Duodenal mucosa (tissue), 2 donors: Measurements from ENCODE around the gene NUDT3.
"Not testable (repeated sequence)": the region's sequence is repeated elsewhere in the genome, so short reads cannot be mapped to it uniquely, and the experiment has no call there.

Experiments used
- H3K27ac ChIP-seq: one replicate; pipeline ENCODE4 v1.7.0; 2013; ENCODE audit warnings: low read depth, low read length
- H3K27me3 ChIP-seq, 2 donors: one replicate each; pipeline ENCODE4 v1.7.0; 2013; ENCODE audit warnings: low read length in 2 of 2, control low read depth in 1 of 2; ENCODE audit not compliant: insufficient read depth in 2 of 2, control insufficient read depth in 1 of 2
- H3K36me3 ChIP-seq, 2 donors: one replicate each; pipeline ENCODE4 v1.7.0; 2013; ENCODE audit warnings: low read length in 2 of 2, control low read depth in 1 of 2; ENCODE audit not compliant: insufficient read depth in 2 of 2, control insufficient read depth in 1 of 2
- H3K4me1 ChIP-seq, 2 donors: one replicate each; pipeline ENCODE4 v1.7.0; 2013; ENCODE audit warnings: low read length in 2 of 2, control low read depth in 1 of 2; ENCODE audit not compliant: insufficient read depth in 2 of 2, control insufficient read depth in 1 of 2
- H3K4me3 ChIP-seq, 2 donors: one replicate each; pipeline ENCODE4 v1.7.0; 2013; ENCODE audit warnings: low read length in 2 of 2, low read depth in 1 of 2
- H3K9ac ChIP-seq, 2 donors: one replicate each; pipeline ENCODE4 v1.7.0; 2013; ENCODE audit warnings: low read length in 2 of 2, low read depth in 1 of 2
- H3K9me3 ChIP-seq, 2 donors: one replicate each; pipeline ENCODE4 v1.7.0; 2013; ENCODE audit warnings: low read length in 2 of 2, control low read depth in 1 of 2; ENCODE audit not compliant: control insufficient read depth in 1 of 2

NUDT3 gene

GRCh38 chr6:34248198-34248726 is 144.2 kb downstream of the NUDT3 start:
- peak overlapping the region; percentile 63 to 90 for H3K9ac ChIP-seq
- H3K27me3 ChIP-seq: no peaks in the 10 kb centered on the region
- peak overlapping the region; percentile 83 for H3K27ac ChIP-seq
- H3K4me3 ChIP-seq: peak overlapping the region; percentile 74 to 98
- H3K36me3 ChIP-seq: peaks cover 4 to 12% of the 10 kb centered on the region in 2 donors
- H3K4me1 ChIP-seq: peaks cover 14 to 36% of the 10 kb centered on the region in 2 donors
- no peaks in the 10 kb centered on the region for H3K9me3 ChIP-seq

- no peak overlapping the region for H3K27ac ChIP-seq
- H3K9me3 ChIP-seq: no peaks in the 10 kb centered on the region
- H3K4me3 ChIP-seq: peak overlapping the region; percentile 74 to 98
- peaks cover 14 to 36% of the 10 kb centered on the region in 2 donors for H3K4me1 ChIP-seq
- H3K9ac ChIP-seq: peak overlapping the region; percentile 63 to 90
- peaks cover 9 to 18% of the 10 kb centered on the region in 2 donors for H3K36me3 ChIP-seq
- no peaks in the 10 kb centered on the region for H3K27me3 ChIP-seq
Observed at GRCh38 chr6:34247481-34248197, 144.8 kb downstream of the NUDT3 start.

GRCh38 chr6:34246563-34247391 is 145.7 kb downstream of the NUDT3 start:
- H3K4me3 ChIP-seq: no peak overlapping the region
- H3K9ac ChIP-seq: no peak overlapping the region
- peaks cover 16 to 27% of the 10 kb centered on the region in 2 donors for H3K36me3 ChIP-seq
- H3K9me3 ChIP-seq: no peaks in the 10 kb centered on the region
- H3K27me3 ChIP-seq: no peaks in the 10 kb centered on the region
- peaks cover 14 to 36% of the 10 kb centered on the region in 2 donors for H3K4me1 ChIP-seq
- H3K27ac ChIP-seq: no peak overlapping the region

GRCh38 chr6:34246249-34246562 is 146.3 kb downstream of the NUDT3 start:
- peaks cover 22 to 33% of the 10 kb centered on the region in 2 donors for H3K36me3 ChIP-seq
- H3K27ac ChIP-seq: no peak overlapping the region
- no peak overlapping the region for H3K9ac ChIP-seq
- H3K4me1 ChIP-seq: peaks cover 14 to 36% of the 10 kb centered on the region in 2 donors
- no peaks in the 10 kb centered on the region for H3K27me3 ChIP-seq
- H3K9me3 ChIP-seq: no peaks in the 10 kb centered on the region
- H3K4me3 ChIP-seq: no peak overlapping the region

- Histone ChIP-seq H3K36me3 (peaks cover 26 to 37% of the 10 kb centered on the region in 2 donors), H3K4me1 (peaks cover 14 to 38% of the 10 kb centered on the region in 2 donors)
- not testable (repeated sequence) for H3K27me3 ChIP-seq, H3K4me3 ChIP-seq, H3K27ac ChIP-seq, H3K9ac ChIP-seq, H3K9me3 ChIP-seq
Observed at GRCh38 chr6:34245761-34246140, 146.7 kb downstream of the NUDT3 start.

GRCh38 chr6:34245032-34245760 is 147.3 kb downstream of the NUDT3 start:
- Histone ChIP-seq H3K36me3 (peaks cover 26 to 38% of the 10 kb centered on the region in 2 donors), H3K4me1 (peaks cover 16 to 44% of the 10 kb centered on the region in 2 donors)
- not testable (repeated sequence) for H3K9ac ChIP-seq, H3K9me3 ChIP-seq, H3K4me3 ChIP-seq, H3K27me3 ChIP-seq, H3K27ac ChIP-seq

GRCh38 chr6:34243901-34244884 is 148.3 kb downstream of the NUDT3 start:
- Histone ChIP-seq H3K27ac (no peak overlapping the region), H3K9ac (no peak overlapping the region), H3K4me1 (peaks cover 26 to 43% of the 10 kb centered on the region in 2 donors), H3K9me3 (no peaks in the 10 kb centered on the region), H3K27me3 (no peaks in the 10 kb centered on the region), H3K36me3 (peaks cover 26 to 38% of the 10 kb centered on the region in 2 donors), H3K4me3 (no peak overlapping the region)

- no peak overlapping the region for H3K4me3 ChIP-seq
- no peaks in the 10 kb centered on the region for H3K9me3 ChIP-seq
- H3K9ac ChIP-seq: no peak overlapping the region
- H3K27me3 ChIP-seq: no peaks in the 10 kb centered on the region
- H3K4me1 ChIP-seq: peaks cover 33 to 49% of the 10 kb centered on the region in 2 donors
- peaks cover 26 to 38% of the 10 kb centered on the region in 2 donors for H3K36me3 ChIP-seq
- no peak overlapping the region for H3K27ac ChIP-seq
Observed at GRCh38 chr6:34243131-34243771, 149.2 kb downstream of the NUDT3 start.
